HEK293 (cell line): ENCODE results near the gene HOXA3.

Experiments used
- OVOL3 ChIP-seq: fragments of 450-650 bp; formaldehyde crosslinking; IDR thresholded peaks from 2 replicates; pipeline ENCODE4 v1.5.1; 2016; ENCODE audit warnings: missing biosample characterization, missing genetic modification characterization
- SP2 ChIP-seq: fragments of 450-650 bp; formaldehyde crosslinking; IDR thresholded peaks from 2 replicates; pipeline ENCODE4 v1.5.1; 2016; ENCODE audit warnings: missing biosample characterization, missing genetic modification characterization
- TCF7L2 ChIP-seq: IDR thresholded peaks from 2 replicates; pipeline ENCODE4 v1.6.1; 2011; ENCODE audit warnings: low read depth, mild to moderate bottlenecking, inconsistent platforms, low read length, moderate library complexity, borderline replicate concordance
- ZNF114 ChIP-seq: fragments of 450-650 bp; formaldehyde crosslinking; IDR thresholded peaks from 2 replicates; pipeline ENCODE4 v1.5.0; 2017; ENCODE audit warnings: missing biosample characterization, missing genetic modification characterization
- ZNF221 ChIP-seq: fragments of 450-650 bp; formaldehyde crosslinking; IDR thresholded peaks from 2 replicates; pipeline ENCODE4 v1.5.1; 2017; ENCODE audit warnings: missing biosample characterization, missing genetic modification characterization, borderline replicate concordance
- ZNF416 ChIP-seq: fragments of 450-650 bp; formaldehyde crosslinking; IDR thresholded peaks from 2 replicates; pipeline ENCODE4 v1.5.1; 2016; ENCODE audit warnings: missing biosample characterization, missing genetic modification characterization
- ZNF433 ChIP-seq: fragments of 450-650 bp; formaldehyde crosslinking; IDR thresholded peaks from 2 replicates; pipeline ENCODE4 v1.5.1; 2016; ENCODE audit warnings: missing biosample characterization, missing genetic modification characterization, low read depth
- ZNF654 ChIP-seq: fragments of 450-650 bp; formaldehyde crosslinking; IDR thresholded peaks from 2 replicates; pipeline ENCODE4 v1.5.1; 2016; ENCODE audit warnings: low read depth, missing biosample characterization, missing genetic modification characterization
- ZNF660 ChIP-seq: fragments of 450-650 bp; IDR thresholded peaks from 2 replicates; pipeline ENCODE4 v1.5.1; 2018; ENCODE audit warnings: missing biosample characterization, mild to moderate bottlenecking, missing genetic modification characterization
- ZSCAN30 ChIP-seq: fragments of 450-650 bp; IDR thresholded peaks from 2 replicates; pipeline ENCODE4 v1.5.1; 2018; ENCODE audit warnings: missing biosample characterization, mild to moderate bottlenecking, missing genetic modification characterization, moderate library complexity
- TF ChIP-seq, protein P1 (sequence below): fragments of 450-650 bp; formaldehyde crosslinking; IDR thresholded peaks from 2 replicates; pipeline ENCODE4 v1.5.1; 2016; ENCODE audit warnings: missing biosample characterization, missing genetic modification characterization
- TF ChIP-seq, protein P2 (sequence below): fragments of 450-650 bp; formaldehyde crosslinking; IDR thresholded peaks from 2 replicates; pipeline ENCODE4 v1.5.1; 2016; ENCODE audit warnings: missing biosample characterization, missing genetic modification characterization, low read depth
- TF ChIP-seq, protein P3 (sequence below): fragments of 450-650 bp; formaldehyde crosslinking; IDR thresholded peaks from 2 replicates; pipeline ENCODE4 v1.5.1; 2016; ENCODE audit warnings: missing biosample characterization, missing genetic modification characterization

DNA sequence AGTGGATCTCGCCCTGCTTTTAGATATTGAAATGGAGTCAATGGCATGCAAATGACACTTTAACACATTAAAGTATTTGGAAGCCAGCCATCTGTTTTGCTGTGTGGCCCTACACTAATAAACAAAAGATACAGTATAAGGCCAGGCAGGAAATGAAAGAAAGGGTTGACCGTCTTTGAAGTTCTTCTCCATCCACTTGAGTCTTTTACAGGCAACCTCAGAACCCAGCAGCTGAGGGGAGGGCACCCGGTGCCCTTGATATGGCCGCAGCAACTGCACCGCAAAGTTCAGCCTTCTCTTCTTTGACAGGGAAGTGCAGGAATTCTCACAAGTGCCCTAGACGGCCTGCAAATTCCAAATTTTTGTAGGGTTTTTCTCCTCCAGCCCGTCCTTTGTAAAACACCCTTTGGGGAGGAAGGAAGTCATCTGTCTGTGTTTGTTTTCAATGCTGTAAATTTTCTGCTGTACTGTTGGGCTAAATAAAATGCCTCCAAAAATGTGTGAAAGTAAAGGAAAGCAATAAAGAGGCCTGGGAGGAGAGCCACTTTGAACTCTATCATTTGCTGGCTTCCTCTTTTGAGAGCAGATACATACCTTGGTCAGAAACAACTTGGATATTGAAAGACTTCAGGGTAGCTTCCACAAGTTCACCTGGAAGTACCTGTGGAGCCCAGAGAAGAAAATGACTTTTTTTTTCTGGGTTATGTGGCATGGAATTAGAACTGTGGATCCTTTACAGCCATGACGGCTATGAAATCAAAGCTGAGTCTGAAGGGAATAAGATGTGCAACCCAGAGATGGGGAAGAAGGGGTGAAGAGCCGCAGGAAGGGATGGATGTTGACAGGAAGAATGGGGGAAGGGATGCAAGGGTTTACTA lies 60.2 kb downstream of the HOXA3 start:
- TF ChIP-seq, protein P1, sequence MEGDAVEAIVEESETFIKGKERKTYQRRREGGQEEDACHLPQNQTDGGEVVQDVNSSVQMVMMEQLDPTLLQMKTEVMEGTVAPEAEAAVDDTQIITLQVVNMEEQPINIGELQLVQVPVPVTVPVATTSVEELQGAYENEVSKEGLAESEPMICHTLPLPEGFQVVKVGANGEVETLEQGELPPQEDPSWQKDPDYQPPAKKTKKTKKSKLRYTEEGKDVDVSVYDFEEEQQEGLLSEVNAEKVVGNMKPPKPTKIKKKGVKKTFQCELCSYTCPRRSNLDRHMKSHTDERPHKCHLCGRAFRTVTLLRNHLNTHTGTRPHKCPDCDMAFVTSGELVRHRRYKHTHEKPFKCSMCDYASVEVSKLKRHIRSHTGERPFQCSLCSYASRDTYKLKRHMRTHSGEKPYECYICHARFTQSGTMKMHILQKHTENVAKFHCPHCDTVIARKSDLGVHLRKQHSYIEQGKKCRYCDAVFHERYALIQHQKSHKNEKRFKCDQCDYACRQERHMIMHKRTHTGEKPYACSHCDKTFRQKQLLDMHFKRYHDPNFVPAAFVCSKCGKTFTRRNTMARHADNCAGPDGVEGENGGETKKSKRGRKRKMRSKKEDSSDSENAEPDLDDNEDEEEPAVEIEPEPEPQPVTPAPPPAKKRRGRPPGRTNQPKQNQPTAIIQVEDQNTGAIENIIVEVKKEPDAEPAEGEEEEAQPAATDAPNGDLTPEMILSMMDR, result no peak
- TF ChIP-seq ZSCAN30 (tag by site-specific recombination) (no peak), ZNF433 (tag by site-specific recombination) (no peak), ZNF416 (tag by site-specific recombination) (no peak), SP2 (tag by site-specific recombination) (no peak), ZNF221 (tag by site-specific recombination) (no peak), ZNF114 (tag by site-specific recombination) (no peak), ZNF660 (tag by site-specific recombination) (no peak), ZNF654 (tag by site-specific recombination) (no peak), TCF7L2 (peak; percentile 66), OVOL3 (tag by site-specific recombination) (no peak)
- TF ChIP-seq, protein P2, sequence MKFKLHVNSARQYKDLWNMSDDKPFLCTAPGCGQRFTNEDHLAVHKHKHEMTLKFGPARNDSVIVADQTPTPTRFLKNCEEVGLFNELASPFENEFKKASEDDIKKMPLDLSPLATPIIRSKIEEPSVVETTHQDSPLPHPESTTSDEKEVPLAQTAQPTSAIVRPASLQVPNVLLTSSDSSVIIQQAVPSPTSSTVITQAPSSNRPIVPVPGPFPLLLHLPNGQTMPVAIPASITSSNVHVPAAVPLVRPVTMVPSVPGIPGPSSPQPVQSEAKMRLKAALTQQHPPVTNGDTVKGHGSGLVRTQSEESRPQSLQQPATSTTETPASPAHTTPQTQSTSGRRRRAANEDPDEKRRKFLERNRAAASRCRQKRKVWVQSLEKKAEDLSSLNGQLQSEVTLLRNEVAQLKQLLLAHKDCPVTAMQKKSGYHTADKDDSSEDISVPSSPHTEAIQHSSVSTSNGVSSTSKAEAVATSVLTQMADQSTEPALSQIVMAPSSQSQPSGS (tag by site-specific recombination), result no peak
- TF ChIP-seq, protein P3, sequence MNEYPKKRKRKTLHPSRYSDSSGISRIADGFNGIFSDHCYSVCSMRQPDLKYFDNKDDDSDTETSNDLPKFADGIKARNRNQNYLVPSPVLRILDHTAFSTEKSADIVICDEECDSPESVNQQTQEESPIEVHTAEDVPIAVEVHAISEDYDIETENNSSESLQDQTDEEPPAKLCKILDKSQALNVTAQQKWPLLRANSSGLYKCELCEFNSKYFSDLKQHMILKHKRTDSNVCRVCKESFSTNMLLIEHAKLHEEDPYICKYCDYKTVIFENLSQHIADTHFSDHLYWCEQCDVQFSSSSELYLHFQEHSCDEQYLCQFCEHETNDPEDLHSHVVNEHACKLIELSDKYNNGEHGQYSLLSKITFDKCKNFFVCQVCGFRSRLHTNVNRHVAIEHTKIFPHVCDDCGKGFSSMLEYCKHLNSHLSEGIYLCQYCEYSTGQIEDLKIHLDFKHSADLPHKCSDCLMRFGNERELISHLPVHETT (tag by site-specific recombination), result no peak
